GM19351 (cell line): ENCODE results near the gene KCTD7.
"Not testable (repeated sequence)": the region's sequence is repeated elsewhere in the genome, so short reads cannot be mapped to it uniquely, and the experiment has no call there.

Experiments used
- ATAC-seq: cut with Tn5 transposase; IDR thresholded peaks from one replicate; pipeline ENCODE4 v1.9.1; 2021; ENCODE audit warnings: mild to moderate bottlenecking, moderate library complexity; ENCODE audit not compliant: unreplicated experiment

KCTD7 gene

GRCh38 chr7:66628361-66629221 lies at the start of gene KCTD7:
TSS of gene KCTD7 (plus strand) at chr7:66628881. CDS start at chr7:66629065, 184 bp downstream.
- ATAC-seq: peak; percentile 86

DNA sequence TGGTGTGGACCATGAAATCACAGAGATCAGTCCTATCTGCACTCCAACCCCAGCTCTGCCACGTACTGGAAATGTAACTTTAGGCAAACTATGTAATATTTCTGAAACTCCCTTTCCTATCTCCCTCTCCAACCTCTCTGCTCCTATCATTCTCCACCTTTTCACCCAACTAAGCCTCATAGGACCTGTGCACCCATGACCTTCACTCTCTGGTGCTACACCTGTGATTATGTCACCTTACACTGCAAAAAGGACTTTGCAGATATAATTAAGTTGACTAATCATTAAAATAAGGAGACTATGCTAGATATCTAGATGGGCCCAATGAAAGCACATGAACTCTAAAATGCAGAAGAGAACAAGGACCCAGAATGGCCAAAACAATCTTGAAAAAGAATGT lies 48.3 kb upstream of the KCTD7 start:
- not testable (repeated sequence) for ATAC-seq

DNA sequence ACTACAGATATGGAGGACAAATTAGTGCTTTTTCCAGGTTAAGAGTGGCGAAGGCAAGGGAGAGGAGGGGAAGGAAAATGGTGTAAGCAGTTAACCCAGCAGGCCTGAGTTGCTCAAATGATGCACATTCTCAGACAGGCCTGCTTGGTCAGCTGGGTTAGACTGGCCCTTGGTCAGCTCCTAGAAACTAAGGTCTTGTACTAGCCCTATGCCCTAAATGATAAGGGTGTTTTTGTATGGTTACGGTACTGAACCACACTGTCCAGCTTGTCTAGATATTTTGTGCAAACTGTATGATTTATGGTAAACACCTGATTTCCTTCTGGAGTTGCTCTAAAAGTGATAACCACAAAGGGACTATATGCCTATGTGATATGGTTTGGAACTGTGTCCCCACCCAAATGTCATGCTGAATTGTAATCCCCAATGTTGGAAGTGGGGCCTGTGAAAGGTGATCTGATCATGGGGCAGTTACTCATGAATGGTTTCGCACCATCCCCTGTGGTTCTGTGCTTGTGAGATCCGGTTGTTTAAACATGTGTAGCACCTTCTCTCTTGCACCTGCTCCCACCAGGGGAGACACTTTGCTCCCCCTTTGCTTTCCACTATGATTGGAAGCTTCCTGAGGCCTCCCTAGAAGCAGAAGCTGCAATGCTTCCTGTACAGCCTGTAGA lies 45.7 kb upstream of the KCTD7 start:
- not testable (repeated sequence) for ATAC-seq

DNA sequence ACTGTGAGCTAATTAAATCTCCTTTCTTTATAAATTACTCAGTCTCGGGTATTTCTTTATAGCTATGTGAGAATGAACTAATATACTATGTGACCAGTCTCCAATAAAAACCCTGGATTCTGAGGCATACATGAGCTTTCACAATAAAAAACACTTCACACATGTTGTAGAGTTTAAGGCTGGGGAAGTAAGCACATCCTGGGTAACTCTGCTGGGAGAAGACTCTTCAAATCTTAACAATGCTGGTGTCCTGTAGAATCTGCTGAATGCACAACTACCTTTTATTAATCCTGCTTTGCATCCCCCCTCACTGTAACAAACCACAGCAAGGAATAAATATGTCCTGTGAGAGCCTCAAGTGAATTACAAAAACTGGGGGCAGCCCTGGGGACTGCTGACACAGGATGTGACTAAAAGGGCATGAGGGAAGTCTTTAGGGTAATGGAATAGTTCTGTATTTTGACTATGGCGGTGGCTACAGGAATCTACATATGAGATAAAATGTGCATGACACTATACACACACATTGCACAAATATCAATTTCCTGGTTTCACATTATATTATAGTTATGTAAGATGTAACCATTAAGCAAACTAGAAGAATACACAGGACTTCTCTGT lies 45.1 kb upstream of the KCTD7 start:
- no peak for ATAC-seq

DNA sequence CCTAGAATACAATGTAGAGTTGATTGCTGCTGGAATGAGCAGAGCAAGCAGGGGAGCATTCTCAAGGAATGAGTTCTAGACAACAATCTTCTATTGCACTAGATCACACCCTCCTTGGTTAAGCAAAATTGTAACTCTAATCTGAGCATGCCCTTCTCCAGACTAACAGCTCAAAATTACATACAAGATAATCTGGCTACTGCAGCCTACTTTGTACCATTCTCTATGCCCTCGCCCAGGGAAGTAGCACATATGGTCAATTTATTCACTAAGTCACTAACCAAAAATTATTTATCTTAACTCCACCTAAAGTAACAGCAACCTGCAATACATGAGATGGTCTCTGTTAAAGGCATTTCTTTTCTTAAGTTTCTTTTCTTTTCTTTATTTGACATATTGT lies 42.5 kb upstream of the KCTD7 start:
- ATAC-seq: no peak

- not testable (repeated sequence) for ATAC-seq
These were observed 40.5 kb upstream of the KCTD7 start for GRCh38 chr7:66588226-66588625.

DNA sequence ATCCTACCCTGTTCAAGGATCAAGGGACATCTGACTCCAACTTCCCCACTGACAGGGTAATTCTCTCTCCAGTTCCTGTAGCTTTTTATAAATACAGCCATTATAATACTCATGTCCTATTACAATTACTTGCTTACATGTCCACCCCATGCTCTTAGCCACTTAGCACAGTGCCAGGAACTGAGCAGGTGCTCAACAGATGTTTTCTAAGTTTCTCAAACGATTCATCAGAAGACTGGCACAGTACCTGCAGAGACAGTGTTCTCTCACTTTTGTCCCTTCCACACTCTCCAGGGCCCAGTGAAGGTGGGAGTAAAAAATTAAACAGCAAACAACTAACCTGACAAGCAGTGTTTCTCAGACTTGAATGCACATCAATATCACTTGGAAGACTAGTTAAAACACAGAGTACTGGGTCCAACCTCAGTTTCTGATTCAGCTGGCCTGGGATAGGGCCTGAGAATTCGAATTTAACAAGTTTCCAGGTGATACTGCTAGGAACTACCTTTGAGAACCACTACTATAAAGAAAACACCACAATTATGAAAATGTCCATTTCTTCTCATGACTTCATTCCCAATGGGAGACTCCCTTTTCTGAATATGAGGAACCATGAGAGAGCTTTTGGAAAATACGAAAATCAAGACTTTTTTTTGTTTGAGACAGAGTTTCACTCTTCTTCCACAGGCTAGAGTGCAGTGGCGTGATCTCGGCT lies 39.7 kb upstream of the KCTD7 start:
- not testable (repeated sequence) for ATAC-seq

GRCh38 chr7:66590302-66591057 lies 38.2 kb upstream of the KCTD7 start:
- ATAC-seq: not testable (repeated sequence)

GRCh38 chr7:66591058-66591798 lies 37.5 kb upstream of the KCTD7 start:
- peak; percentile 14 for ATAC-seq

- peak; percentile 98 for ATAC-seq
These were observed 36.7 kb upstream of the KCTD7 start for GRCh38 chr7:66591799-66592596.

- ATAC-seq: peak; percentile 12
These were observed 36.0 kb upstream of the KCTD7 start for GRCh38 chr7:66592597-66593146.

DNA sequence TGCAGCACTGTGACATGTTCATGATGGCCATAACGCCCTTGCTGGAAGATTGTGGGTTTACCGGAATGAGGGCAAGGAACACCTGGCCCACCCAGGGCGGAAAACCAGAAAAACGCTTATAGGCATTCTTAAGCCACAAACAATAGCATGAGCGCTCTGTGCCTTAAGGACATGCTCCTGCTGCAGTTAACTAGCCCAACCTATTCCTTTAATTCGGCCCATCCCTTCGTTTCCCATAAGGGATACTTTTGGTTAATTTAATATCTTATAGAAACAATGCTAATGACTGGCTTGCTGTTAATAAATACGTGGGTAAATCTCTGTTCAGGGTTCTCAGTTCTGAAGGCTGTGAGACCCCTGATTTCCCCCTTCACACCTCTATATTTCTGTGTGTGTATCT lies 34.6 kb upstream of the KCTD7 start:
- ATAC-seq: not testable (repeated sequence)

DNA sequence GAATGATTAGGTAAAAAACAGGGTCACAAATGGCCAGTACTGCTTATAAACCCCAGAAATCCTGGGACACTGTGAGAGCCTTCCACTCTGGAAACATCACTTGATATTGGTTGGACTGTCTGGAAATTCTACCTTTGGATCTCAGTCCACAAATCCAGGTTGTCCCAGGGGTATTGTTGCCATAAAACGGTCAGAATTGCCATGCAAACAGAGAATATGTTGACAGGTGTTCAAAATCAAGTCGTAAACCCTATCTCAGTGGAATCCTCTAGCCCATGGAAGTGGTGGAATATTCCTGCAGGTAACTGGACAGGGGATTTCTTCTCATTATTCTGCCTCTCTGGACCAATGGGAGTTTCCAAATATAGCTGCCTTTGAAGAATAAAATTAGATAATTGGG lies 31.2 kb upstream of the KCTD7 start:
- no peak for ATAC-seq

- ATAC-seq: no peak
These were observed 26.5 kb upstream of the KCTD7 start for GRCh38 chr7:66602159-66602558.

DNA sequence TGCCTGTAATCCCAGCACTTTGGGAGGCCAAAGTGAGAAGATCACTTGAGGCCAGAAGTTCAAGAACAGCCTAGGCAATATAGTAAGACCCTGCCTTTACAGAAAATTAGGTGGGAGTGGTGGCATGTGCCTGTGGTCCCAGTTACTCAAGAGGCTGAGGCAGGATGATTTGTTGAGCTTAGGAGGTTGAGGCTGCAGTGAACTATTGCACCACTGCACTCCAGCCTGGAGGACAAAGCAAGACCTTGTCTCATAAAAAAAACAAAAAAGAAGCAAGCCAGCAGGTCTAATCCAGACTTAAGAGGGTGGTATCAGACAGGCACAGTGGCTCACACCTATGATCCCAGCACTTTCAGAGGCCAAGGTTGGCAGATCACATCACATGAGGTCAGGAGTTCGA lies 24.5 kb upstream of the KCTD7 start:
- ATAC-seq: no peak

DNA sequence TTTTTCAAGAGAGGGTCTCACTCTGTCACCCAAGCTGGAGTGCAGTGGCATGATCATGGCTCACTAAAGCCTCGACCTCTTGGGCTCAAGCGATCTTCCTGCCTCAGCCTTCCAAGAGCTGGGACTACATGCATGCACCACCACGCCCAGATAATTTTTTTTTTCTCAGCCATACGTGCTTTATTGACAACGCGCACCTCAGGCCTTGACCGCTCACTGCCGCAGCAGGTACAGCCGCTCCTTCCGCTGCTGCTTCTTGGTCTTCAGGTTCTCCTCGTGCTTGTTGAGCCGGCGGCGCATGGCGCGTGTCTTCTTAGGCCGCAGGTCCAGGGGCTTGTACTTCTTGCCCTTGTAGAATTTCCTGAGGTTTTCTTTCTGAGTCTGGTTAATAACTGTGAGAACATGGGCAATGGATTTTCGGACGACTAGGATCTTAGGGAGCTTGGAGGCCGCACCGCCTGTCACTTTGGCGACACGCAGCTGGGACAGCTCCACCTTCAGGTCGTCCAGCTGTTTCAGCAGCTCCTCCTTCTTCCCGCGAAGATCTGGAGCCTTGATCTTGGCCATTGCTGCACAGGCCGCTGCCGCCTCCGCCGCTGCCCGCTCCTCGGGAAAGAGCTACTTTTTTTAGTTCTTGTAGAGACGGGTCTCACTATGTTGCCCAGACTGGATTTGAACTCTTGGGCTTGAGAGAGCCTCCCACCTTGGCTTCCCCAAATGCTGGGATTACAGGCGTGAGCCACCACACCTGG lies 22.0 kb upstream of the KCTD7 start:
- not testable (repeated sequence) for ATAC-seq

DNA sequence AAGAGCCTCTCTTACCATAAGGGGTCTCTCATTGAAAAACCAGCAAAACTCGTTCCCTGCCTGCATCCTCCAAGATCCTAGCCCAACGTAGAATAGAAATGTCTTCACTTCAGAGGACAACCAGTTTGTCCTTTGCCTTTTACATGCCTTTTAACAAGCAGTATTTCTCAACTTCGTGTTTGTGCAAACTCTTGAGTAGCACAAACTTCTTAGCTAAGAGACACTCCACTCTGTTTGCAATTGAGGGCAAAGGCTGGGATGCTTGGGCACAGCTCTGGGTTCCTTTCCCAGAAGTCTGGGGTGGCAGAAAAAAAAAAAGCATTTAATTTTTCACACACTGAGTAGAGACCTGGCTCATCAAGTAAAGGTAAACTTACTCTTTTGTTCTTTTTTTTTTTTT lies 19.5 kb upstream of the KCTD7 start:
- no peak for ATAC-seq

DNA sequence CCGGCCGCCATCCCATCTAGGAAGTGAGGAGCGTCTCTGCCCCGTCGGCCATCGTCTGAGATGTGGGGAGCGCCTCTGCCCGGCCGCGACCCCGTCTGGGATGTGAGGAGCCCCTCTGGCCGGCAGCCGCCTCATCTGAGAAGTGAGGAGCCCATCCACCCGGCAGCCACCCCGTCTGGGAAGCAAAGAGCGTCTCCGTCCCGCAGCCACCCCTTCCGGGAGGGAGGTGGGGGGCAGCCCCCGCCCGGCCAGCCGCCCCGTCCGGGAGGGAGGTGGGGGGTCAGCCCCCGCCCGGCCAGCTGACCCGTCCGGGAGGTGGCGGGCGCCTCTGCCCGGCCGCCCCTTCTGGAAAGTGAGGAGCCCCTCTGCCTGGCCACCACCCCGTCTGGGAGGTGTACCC lies 14.1 kb upstream of the KCTD7 start:
- ATAC-seq: not testable (repeated sequence)
